HepG2 (cell line): ENCODE data around the gene WASHC4. TPM values are rescaled to one million over a fixed set of nuclear protein-coding genes. Genes with fewer than 3 reads are reported as not detected.

Experiments
- ATF7-NPFF ChIP-seq: sonication (generic); formaldehyde crosslinking; IDR thresholded peaks from 2 replicates; pipeline ENCODE4 v1.8.1; 2023; ENCODE audit warnings: mild to moderate bottlenecking, low read depth, missing genetic modification reagents, moderate library complexity
- CSRNP1 ChIP-seq: sonication (generic); formaldehyde crosslinking; IDR thresholded peaks from 2 replicates; pipeline ENCODE4 v1.8.1; 2023; ENCODE audit warnings: mild to moderate bottlenecking, missing genetic modification reagents
- DPF2 ChIP-seq: sonication (generic); formaldehyde crosslinking; IDR thresholded peaks from 2 replicates; pipeline ENCODE4 v1.4.0; 2020; ENCODE audit warnings: mild to moderate bottlenecking, low read depth, missing genetic modification reagents, borderline replicate concordance
- HBP1 ChIP-seq: IDR thresholded peaks from 2 replicates; pipeline ENCODE4 v1.6.1; 2016; ENCODE audit warnings: low read depth, control low read depth
- NKX3-1 ChIP-seq: sonication (generic); formaldehyde crosslinking; IDR thresholded peaks from 2 replicates; pipeline ENCODE4 v1.5.0; 2020; ENCODE audit warnings: missing genetic modification reagents
- RELA ChIP-seq: sonication (generic); formaldehyde crosslinking; IDR thresholded peaks from 2 replicates; pipeline ENCODE4 v1.4.0; 2020; ENCODE audit warnings: missing genetic modification reagents
- REPIN1 ChIP-seq: sonication (generic); formaldehyde crosslinking; IDR thresholded peaks from 2 replicates; pipeline ENCODE4 v1.8.0; 2022; ENCODE audit warnings: missing genetic modification reagents, low read depth, mild to moderate bottlenecking, borderline replicate concordance
- SIN3A ChIP-seq: IDR thresholded peaks from 2 replicates; pipeline ENCODE4 v1.6.1; 2011; ENCODE audit warnings: low read depth, mild to moderate bottlenecking, control low read depth, low read length, borderline replicate concordance
- TAF15 ChIP-seq: fragments of 200-400 bp; formaldehyde crosslinking; IDR thresholded peaks from one replicate; pipeline ENCODE4 v1.6.1; 2018; ENCODE audit warnings: mild to moderate bottlenecking, low read depth, low read length; ENCODE audit not compliant: poor library complexity, severe bottlenecking
- TFDP1 ChIP-seq: IDR thresholded peaks from 2 replicates; pipeline ENCODE4 v1.6.1; 2016; ENCODE audit warnings: missing compliant biosample characterization, missing genetic modification reagents, borderline replicate concordance
- ZFAT ChIP-seq: sonication (generic); formaldehyde crosslinking; conservative IDR thresholded peaks from 2 replicates; pipeline ENCODE4 v1.8.1; 2023; ENCODE audit warnings: missing genetic modification reagents, inconsistent platforms
- ZFP36L1 ChIP-seq: sonication (generic); formaldehyde crosslinking; IDR thresholded peaks from 2 replicates; pipeline ENCODE4 v1.8.0; 2022; ENCODE audit warnings: mild to moderate bottlenecking, missing genetic modification reagents, moderate library complexity
- ZFP62 ChIP-seq: sonication (generic); formaldehyde crosslinking; IDR thresholded peaks from 2 replicates; pipeline ENCODE4 v1.4.0; 2020; ENCODE audit warnings: missing genetic modification reagents
- ZNF121 ChIP-seq: sonication (generic); formaldehyde crosslinking; IDR thresholded peaks from 2 replicates; pipeline ENCODE4 v1.5.0; 2020; ENCODE audit warnings: mild to moderate bottlenecking, missing genetic modification reagents
- ZNF256 ChIP-seq: sonication (generic); formaldehyde crosslinking; conservative IDR thresholded peaks from 2 replicates; pipeline ENCODE4 v1.4.0; 2020; ENCODE audit warnings: missing genetic modification reagents
- ZNF326 ChIP-seq: sonication (generic); formaldehyde crosslinking; IDR thresholded peaks from 2 replicates; pipeline ENCODE4 v1.4.0; 2020; ENCODE audit warnings: missing genetic modification reagents, borderline replicate concordance
- ZNF432 ChIP-seq: sonication (generic); formaldehyde crosslinking; IDR thresholded peaks from 2 replicates; pipeline ENCODE4 v1.5.0; 2020; ENCODE audit warnings: missing genetic modification reagents, mild to moderate bottlenecking, borderline replicate concordance
- ZNF567 ChIP-seq: sonication (generic); formaldehyde crosslinking; IDR thresholded peaks from 2 replicates; pipeline ENCODE4 v1.8.1; 2023; ENCODE audit warnings: mild to moderate bottlenecking, missing genetic modification reagents, borderline replicate concordance
- ZNF740 ChIP-seq: sonication (generic); formaldehyde crosslinking; IDR thresholded peaks from 2 replicates; pipeline ENCODE4 v1.4.0; 2020; ENCODE audit warnings: missing genetic modification reagents
- ZNF800 ChIP-seq: sonication (generic); formaldehyde crosslinking; IDR thresholded peaks from 2 replicates; pipeline ENCODE4 v1.4.0; 2020; ENCODE audit warnings: missing genetic modification reagents
- polyA plus RNA-seq, 8 experiments: library from polyadenylated mRNA; depleted of rRNA in 3 of 8; stranded (reverse) in 7 of 8; unstranded in 1 of 8; fragments of >200 nt; fragmentation: Illumina TruSeq in 4 of 8; extraction: Trizol in 4 of 8; gene quantifications; 2 replicates each; pipeline versions ENCODE4 v1.2.1 to v1.2.3, GENCODE V29; 2011 to 2016; ENCODE audit warnings: low read depth in 4 of 8, missing spikeins in 1 of 8, mixed read lengths in 1 of 8; ENCODE audit not compliant: insufficient read depth in 1 of 8
- total RNA-seq, 5 experiments: library from RNA; depleted of rRNA; stranded (reverse); fragments of >200 nt; fragmentation: Illumina TruSeq; extraction: Trizol; gene quantifications; 2 replicates each; pipeline ENCODE4 v1.2.3, GENCODE V29; 2016; ENCODE audit warnings: low read depth in 1 of 5

WASHC4 gene
- total and polyA plus RNA-seq, 2 of the 13 experiments (the other 11 are each of a cell fraction or from before 2014, with no cell fraction given): 21.0 to 36.3 TPM

GRCh38 chr12:105107494-105108371 lies at the start of gene WASHC4 (continued):
- TF ChIP-seq ATF7-NPFF (CRISPR knock-in tag): peak; percentile 91
- TF ChIP-seq ZNF256 (CRISPR knock-in tag): 0 out of 2 replicates have a peak, but pooled peaks have one; percentile 16
- no peak; the same call in 1 of the 2 replicates for TF ChIP-seq SIN3A
- no peak for TF ChIP-seq ZNF326 (CRISPR knock-in tag)
- TF ChIP-seq ZNF740 (CRISPR knock-in tag): no peak; the same call in 1 of the 2 replicates
- TF ChIP-seq ZNF432 (CRISPR knock-in tag): no peak
- no peak for TF ChIP-seq RELA (CRISPR knock-in tag)
- TF ChIP-seq ZNF121 (CRISPR knock-in tag): peak; percentile 65; the same call in 1 of the 2 replicates
- no peak for TF ChIP-seq DPF2
- TF ChIP-seq REPIN1: peak; percentile 88
- TF ChIP-seq ZNF800: peak; percentile 18; the same call in 1 of the 2 replicates
- TF ChIP-seq HBP1 (CRISPR knock-in tag): peak; percentile 83; the same call in 1 of the 2 replicates
- peak; percentile 71; the same call in 1 of the 2 replicates for TF ChIP-seq ZFP36L1 (CRISPR knock-in tag)
- TF ChIP-seq TFDP1 (CRISPR knock-in tag): peak; percentile 87; the same call in 1 of the 2 replicates
- TF ChIP-seq NKX3-1 (CRISPR knock-in tag): peak; percentile 42; the same call in 1 of the 2 replicates
- TF ChIP-seq ZFAT (CRISPR knock-in tag): no peak
- no peak; the same call in 1 of the 2 replicates for TF ChIP-seq CSRNP1 (CRISPR knock-in tag)
- TF ChIP-seq TAF15: no peak
- TF ChIP-seq ZFP62: no peak
- TF ChIP-seq ZNF567: 0 out of 2 replicates have a peak, but pooled peaks have one; percentile 37
